DND-41 (cell line): ENCODE measurements around the gene ANKRD23.

Experiments used
- EZH2 ChIP-seq: IDR thresholded peaks from 3 replicates; pipeline ENCODE4 v1.6.1; 2012; ENCODE audit warnings: borderline replicate concordance, low read depth, mild to moderate bottlenecking, moderate library complexity, low read length, inconsistent platforms; ENCODE audit not compliant: severe bottlenecking
- TF ChIP-seq, protein P1 (sequence below): IDR thresholded peaks from 2 replicates; pipeline ENCODE4 v1.5.1; 2012; ENCODE audit warnings: borderline replicate concordance, low read length, moderate library complexity, mild to moderate bottlenecking; ENCODE audit not compliant: poor library complexity, severe bottlenecking; ENCODE audit errors: extremely low read depth

GRCh38 chr2:96883306-96883705, 39.5 kb upstream of the ANKRD23 start:
- TF ChIP-seq, protein P1, sequence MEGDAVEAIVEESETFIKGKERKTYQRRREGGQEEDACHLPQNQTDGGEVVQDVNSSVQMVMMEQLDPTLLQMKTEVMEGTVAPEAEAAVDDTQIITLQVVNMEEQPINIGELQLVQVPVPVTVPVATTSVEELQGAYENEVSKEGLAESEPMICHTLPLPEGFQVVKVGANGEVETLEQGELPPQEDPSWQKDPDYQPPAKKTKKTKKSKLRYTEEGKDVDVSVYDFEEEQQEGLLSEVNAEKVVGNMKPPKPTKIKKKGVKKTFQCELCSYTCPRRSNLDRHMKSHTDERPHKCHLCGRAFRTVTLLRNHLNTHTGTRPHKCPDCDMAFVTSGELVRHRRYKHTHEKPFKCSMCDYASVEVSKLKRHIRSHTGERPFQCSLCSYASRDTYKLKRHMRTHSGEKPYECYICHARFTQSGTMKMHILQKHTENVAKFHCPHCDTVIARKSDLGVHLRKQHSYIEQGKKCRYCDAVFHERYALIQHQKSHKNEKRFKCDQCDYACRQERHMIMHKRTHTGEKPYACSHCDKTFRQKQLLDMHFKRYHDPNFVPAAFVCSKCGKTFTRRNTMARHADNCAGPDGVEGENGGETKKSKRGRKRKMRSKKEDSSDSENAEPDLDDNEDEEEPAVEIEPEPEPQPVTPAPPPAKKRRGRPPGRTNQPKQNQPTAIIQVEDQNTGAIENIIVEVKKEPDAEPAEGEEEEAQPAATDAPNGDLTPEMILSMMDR, result no peak
- no peak for TF ChIP-seq EZH2
